ENCODE results near the gene ADRA2C.
"Not testable (repeated sequence)": the region's sequence is repeated elsewhere in the genome, so short reads cannot be mapped to it uniquely, and the experiment has no call there.

DNA sequence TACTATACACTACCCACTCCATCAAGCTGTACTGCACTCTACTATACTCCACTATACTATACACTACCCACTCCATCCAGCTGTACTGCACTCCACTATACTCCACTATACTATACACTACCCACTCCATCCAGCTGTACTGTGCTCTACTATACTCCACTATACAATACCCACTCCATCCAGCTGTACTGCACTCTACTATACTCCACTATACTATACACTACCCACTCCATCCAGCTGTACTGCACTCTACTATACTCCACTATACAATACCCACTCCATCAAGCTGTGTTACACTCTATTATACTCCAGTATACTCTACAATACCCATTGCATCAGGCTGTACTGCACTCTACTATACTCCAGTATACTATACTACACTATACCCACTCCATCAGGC lies 48.7 kb downstream of the ADRA2C start:
- TF ChIP-seq POLR2A, POLR2AphosphoS5 (IDR thresholded peaks at IDR 0.05): not testable (repeated sequence)
- TF ChIP-seq, protein P1, sequence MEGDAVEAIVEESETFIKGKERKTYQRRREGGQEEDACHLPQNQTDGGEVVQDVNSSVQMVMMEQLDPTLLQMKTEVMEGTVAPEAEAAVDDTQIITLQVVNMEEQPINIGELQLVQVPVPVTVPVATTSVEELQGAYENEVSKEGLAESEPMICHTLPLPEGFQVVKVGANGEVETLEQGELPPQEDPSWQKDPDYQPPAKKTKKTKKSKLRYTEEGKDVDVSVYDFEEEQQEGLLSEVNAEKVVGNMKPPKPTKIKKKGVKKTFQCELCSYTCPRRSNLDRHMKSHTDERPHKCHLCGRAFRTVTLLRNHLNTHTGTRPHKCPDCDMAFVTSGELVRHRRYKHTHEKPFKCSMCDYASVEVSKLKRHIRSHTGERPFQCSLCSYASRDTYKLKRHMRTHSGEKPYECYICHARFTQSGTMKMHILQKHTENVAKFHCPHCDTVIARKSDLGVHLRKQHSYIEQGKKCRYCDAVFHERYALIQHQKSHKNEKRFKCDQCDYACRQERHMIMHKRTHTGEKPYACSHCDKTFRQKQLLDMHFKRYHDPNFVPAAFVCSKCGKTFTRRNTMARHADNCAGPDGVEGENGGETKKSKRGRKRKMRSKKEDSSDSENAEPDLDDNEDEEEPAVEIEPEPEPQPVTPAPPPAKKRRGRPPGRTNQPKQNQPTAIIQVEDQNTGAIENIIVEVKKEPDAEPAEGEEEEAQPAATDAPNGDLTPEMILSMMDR (IDR thresholded peaks at IDR 0.05), result not testable (repeated sequence)
